GM12865 (cell line): ENCODE results near the gene GPER1.
"Not testable (repeated sequence)": the region's sequence is repeated elsewhere in the genome, so short reads cannot be mapped to it uniquely, and the experiment has no call there.

Experiments used
- DNase-seq: peaks from one replicate; pipeline ENCODE4 v3.0.0; 2010; ENCODE audit warnings: low read depth
- H3K4me3 ChIP-seq: 2 replicates; pipeline ENCODE4 v1.5.1; 2011; ENCODE audit warnings: mild to moderate bottlenecking, low read depth, low read length, control low read depth
- TF ChIP-seq, protein P1 (sequence below): IDR thresholded peaks from 2 replicates; pipeline ENCODE4 v1.5.1; 2011; ENCODE audit warnings: low read length, control low read depth, low read depth, inconsistent platforms; ENCODE audit not compliant: insufficient read depth; ENCODE audit errors: missing control alignments

GPER1 gene

DNA sequence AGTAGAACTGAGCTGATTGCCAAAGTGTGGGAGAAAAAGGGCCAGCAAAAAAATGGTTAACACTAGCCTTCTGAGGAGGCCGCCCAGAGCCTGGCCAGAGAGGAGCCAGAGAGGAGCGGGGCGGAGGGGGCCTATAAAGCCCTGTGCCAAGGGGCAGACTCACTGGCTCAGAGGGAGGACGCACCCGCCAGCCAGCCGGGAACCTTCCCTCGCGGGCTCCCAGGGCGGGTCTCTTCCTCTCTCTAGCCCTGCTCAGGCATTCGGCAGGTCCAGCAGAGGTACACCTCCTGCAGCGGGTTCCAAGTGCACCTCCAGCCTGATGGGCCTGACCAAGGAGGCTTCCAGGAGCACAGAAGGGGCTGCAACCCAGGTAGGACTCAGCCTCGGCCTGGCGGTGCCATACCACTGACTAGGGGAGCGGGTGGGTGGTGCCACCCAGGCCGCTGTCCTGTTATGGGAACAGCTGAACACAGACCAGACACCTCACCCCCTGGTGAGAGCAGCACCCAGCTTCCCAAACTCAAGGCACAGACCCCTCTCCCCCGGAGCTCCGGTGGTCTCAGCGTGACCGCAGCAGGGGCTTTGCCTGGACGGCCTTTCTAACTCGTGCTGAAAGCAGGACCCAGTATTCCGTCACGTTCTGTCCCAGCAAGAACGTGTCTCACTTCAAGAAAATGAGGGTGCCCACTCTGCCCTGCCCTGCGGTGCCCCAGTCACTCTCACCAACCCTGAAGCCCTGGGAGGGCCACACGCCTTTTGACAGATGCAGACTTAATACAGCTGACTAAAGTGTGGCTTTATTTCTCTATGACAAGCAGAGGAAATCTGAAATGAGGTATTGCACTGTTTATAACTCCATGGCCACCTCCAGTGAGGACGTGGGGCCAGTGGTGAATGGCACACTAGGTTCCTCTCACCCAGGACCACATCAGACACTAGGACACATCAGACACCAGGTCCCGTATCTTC is at the start of gene GPER1:
Gene GPER1, plus strand, starts transcription at position 162 of the 969 bp plus-strand sequence. CDS start 3,616 bp downstream, outside the sequence.
- TF ChIP-seq, protein P1, sequence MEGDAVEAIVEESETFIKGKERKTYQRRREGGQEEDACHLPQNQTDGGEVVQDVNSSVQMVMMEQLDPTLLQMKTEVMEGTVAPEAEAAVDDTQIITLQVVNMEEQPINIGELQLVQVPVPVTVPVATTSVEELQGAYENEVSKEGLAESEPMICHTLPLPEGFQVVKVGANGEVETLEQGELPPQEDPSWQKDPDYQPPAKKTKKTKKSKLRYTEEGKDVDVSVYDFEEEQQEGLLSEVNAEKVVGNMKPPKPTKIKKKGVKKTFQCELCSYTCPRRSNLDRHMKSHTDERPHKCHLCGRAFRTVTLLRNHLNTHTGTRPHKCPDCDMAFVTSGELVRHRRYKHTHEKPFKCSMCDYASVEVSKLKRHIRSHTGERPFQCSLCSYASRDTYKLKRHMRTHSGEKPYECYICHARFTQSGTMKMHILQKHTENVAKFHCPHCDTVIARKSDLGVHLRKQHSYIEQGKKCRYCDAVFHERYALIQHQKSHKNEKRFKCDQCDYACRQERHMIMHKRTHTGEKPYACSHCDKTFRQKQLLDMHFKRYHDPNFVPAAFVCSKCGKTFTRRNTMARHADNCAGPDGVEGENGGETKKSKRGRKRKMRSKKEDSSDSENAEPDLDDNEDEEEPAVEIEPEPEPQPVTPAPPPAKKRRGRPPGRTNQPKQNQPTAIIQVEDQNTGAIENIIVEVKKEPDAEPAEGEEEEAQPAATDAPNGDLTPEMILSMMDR = no peak
- peak within 1 kb of the TSS; percentile 51 for H3K4me3 ChIP-seq
- DNase-seq = no peak

DNA sequence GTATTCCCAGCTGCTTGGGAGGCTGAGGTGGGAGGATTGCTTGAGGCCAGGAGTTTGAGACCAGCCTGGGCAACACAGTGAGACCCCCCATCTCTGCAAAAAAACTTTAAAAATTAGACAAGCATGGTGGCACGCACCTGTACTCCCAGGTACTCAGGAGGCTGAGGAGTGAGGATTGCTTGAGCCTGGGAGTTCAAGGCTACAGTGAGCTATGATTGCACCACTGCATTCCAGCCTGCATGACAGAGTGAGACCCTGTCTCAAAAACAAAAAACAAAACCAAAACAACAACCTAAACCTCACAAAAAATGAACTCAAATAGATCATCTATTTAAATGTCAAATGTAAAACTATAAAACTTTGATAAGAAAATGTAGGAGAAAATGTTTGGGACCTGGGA is 47.7 kb upstream of the GPER1 start:
- not testable (repeated sequence) for DNase-seq, H3K4me3 ChIP-seq

DNA sequence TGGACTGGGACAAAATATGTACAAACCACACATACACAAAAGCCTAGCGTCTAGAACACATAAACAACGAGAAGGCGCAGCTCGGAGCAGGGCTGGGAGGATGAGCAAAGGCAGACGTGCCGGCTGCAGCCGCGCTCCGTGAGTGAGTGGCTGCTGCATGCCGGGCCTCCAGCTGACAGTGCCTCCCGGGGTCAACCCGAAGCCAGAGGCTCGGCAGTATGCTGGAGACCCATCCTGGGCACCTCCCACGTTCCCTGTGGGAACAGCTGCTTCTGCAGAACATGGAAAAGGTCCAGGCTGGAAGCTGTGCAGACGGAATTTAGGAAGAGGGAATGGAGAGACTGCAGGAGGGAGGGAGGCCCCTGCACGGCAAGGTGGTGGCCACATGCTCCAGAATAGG is 47.1 kb upstream of the GPER1 start:
- TF ChIP-seq, protein P1 = no peak
- no peak overlapping the region for H3K4me3 ChIP-seq
- DNase-seq = no peak

DNA sequence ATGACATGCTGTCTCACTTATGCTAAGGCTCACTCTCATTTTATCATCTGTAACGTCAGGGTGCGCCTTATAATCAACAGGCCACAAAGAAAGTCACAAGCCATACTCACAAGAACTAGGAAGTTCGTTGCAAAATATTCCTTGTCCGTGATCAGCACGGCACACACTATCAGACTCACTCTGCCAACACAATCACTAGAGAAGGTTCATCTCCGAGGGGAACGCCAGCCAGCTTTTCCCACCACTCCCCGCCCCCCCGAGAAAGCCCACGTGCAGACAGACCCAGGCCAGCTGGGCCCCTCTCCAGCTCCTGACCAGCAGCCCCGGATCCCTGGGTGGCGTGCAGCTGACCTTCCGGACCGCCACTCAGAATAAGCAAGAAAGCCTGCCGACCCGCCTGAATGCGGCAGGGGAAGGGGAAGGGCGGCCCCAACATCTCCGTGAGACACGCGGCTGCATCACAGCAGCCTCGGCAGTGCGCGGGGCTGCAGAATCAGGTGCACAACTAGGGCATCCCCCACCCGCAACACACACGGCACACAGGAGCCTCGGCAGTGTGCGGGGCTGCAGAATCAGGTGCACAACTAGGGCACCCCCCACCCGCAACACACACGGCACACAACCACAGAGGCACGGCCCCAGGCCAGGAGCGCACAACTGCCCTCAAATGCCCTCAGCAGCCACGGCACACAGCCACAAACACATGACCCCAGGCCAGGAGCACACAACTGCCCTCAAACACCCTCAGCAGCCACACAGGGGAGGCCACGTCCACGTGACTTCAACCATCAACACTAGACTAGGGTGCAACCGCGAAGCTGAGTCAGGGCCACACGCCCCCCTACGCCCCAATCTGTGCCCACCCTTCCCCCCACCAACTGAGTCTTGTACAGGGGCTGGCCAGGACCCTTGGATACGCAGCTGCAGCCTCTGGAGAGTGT is 46.1 kb upstream of the GPER1 start:
- no peak overlapping the region for H3K4me3 ChIP-seq
- no peak for DNase-seq
- TF ChIP-seq, protein P1 = no peak

DNA sequence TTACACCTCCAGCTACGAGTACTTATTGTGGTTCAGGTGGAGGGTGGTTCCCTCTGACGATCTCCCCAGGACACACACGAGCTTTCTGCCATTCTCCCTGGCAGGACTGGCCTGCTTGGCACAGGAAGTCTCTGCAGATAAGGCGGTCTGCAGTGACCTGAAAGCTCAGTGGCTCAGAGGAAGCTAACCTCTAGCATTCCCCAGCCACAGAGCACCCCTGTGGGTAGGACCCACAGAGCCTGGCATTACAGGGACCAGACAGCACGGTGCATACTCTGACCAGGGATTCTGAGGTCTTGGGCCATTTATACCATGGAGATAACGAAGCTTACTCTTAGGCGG is 45.5 kb upstream of the GPER1 start:
- DNase-seq = no peak
- H3K4me3 ChIP-seq = no peak overlapping the region
- TF ChIP-seq, protein P1 = no peak

DNA sequence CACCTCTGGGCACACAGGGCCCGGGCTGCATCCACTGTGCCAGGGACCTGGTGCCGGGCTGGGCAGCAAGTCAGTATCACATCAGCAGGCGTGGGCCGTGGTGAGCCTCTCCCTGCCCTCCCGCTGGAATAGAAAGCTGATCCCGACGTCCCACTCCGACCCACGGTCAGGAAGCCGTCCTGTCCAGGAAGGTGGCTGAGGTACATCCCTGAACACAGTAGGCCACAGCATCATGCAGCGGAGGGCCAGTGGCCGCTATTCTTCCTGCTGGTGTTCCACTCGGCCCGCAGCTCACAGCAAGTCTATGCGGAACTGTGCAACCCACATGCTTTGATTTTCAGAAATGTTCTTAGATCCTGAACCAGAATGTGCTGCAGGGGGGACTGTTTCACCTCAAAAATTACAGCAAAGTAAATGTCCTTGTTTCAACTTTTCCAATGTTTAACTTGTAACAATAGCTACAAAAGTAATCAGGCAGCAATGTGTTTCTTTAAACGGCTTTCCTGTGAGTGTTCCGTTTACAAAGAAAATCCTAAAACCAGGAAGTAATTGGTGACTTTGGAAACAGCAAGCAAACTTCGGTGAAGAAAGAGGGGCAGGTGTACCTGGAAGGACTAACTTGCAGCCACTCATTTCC is 44.2 kb upstream of the GPER1 start:
- DNase-seq = no peak
- peak overlapping the region; percentile 45 for H3K4me3 ChIP-seq
- TF ChIP-seq, protein P1 = no peak
